Mucosa of stomach (tissue), 1 donor: ENCODE results near the gene ZCCHC8.
"Not testable (repeated sequence)": the region's sequence is repeated elsewhere in the genome, so short reads cannot be mapped to it uniquely, and the experiment has no call there.

Source experiments
- H3K27me3 ChIP-seq: one replicate; pipeline ENCODE4 v1.7.0; 2013; ENCODE audit warnings: mild to moderate bottlenecking, low read length; ENCODE audit not compliant: control insufficient read depth, insufficient read depth
- H3K36me3 ChIP-seq: one replicate; pipeline ENCODE4 v1.7.0; 2013; ENCODE audit warnings: low read length; ENCODE audit not compliant: control insufficient read depth, insufficient read depth
- H3K4me1 ChIP-seq: one replicate; pipeline ENCODE4 v1.7.0; 2013; ENCODE audit warnings: mild to moderate bottlenecking, low read length; ENCODE audit not compliant: control insufficient read depth, insufficient read depth
- H3K4me3 ChIP-seq: one replicate; pipeline ENCODE4 v1.7.0; 2013; ENCODE audit warnings: low read length
- H3K9ac ChIP-seq: one replicate; pipeline ENCODE4 v1.7.0; 2013; ENCODE audit warnings: mild to moderate bottlenecking, low read length, moderate library complexity
- H3K9me3 ChIP-seq: one replicate; pipeline ENCODE4 v1.7.0; 2013; ENCODE audit warnings: mild to moderate bottlenecking, low read length, moderate library complexity; ENCODE audit not compliant: control insufficient read depth
- donor health status: Pancreatic carcinoma.

ZCCHC8 gene

DNA sequence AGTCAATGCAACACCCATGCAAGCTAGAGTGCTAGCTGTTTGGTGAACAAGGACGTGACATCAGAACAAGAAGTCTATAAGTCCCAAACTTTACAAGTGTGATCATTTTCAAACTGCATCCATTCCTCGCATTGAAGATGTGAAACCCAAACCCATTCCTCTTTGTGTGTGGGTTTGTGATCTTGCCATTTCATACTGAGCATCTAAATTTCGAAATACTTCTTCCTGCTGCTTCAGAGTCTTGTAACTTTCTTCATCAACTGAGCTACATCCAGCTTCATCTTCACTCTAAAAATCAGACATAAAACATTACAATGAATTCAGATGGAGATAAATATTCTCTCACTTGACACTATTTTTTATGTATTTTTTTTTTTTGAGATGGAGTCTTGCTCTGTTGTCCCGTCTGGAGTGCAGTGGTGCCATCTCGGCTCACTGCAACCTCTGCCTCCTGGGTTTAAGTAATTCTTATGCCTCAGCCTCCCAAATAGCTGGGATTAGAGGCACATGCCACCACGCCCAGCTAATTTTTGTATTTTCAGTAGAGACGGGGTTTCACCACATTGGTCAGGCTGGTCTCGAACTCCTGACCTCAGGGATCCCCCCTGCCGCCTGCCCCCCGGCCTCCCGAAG, 4.8 kb upstream of the ZCCHC8 start:
- H3K4me1 ChIP-seq, result peaks cover 5% of the 10 kb centered on the region
- H3K27me3 ChIP-seq, result no peaks in the 10 kb centered on the region
- H3K9ac ChIP-seq, result no peak overlapping the region
- H3K36me3 ChIP-seq, result peaks cover 16% of the 10 kb centered on the region
- H3K9me3 ChIP-seq, result no peaks in the 10 kb centered on the region
- H3K4me3 ChIP-seq, result no peak overlapping the region

DNA sequence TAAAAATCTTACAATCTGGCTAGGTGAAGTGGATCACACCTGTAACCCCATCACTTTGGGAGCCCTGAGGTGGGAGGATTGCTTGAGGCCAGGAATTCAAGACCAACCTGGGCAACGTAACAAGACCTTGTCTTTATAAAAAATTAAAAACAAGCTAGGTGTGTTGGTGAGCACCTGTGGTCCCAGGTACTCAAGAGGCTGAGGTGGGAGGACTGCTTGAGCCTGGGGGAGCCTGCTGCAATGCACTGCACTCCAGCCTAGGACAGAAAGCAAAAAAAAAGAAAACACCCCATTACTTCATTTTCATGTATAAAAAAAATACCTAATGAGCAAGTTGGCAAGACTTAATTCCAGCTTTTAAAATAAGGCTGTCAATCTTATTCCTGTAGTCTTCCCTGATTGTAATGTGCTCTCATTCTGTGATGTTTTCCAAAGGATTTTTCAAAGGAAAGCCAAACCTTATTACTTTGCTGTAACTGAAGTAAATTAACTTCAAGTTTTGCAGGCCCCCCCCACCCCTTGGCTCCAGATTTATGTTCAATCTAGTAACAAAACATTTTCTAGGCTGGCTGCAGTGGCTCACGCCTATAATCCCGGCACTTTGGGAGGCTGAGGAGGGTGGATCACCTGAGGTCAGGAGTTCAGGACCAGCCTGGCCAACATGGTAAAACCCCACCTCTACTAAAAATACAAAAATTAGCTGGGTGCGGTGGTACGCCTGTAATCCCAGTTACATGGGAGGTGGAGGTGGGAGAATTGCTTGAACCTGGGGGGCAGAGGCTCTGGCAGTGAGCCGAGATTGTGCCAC, 3.3 kb upstream of the ZCCHC8 start:
- Histone ChIP-seq H3K27me3 (no peaks in the 10 kb centered on the region), H3K36me3 (peaks cover 12% of the 10 kb centered on the region), H3K9ac (no peak overlapping the region), H3K9me3 (no peaks in the 10 kb centered on the region), H3K4me3 (no peak overlapping the region), H3K4me1 (peaks cover 5% of the 10 kb centered on the region)

DNA sequence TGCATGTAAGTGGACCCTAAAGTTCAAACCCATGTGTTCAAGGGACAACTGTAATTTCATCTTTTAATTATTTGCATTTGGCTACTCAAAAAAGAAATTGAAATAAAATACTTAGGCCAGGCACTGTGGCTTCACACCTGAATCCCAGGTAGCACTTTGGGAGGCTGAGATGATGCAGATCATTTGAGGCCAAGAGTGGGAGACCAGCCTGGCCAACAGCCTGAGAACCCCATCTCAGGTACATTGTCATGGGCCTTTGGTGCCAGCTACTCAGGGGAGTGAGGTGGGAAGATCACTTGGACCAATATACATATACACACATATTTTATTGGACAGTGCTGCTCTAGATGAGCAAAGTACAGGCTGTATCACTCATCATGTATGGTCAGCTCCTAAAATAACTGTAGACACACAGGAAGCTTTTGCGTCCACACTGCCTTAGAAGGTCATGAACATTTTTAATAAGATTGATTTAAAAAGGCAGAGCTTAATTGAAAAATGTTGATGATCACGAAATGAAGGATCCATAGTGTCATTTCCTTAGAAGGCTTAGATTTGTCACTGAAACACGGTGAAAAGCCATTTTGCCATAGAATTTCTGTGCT, 2.5 kb upstream of the ZCCHC8 start:
- Histone ChIP-seq H3K4me1 (peaks cover 5% of the 10 kb centered on the region), H3K27me3 (no peaks in the 10 kb centered on the region), H3K9ac (no peak overlapping the region), H3K9me3 (no peaks in the 10 kb centered on the region), H3K4me3 (no peak overlapping the region), H3K36me3 (peaks cover 11% of the 10 kb centered on the region)

DNA sequence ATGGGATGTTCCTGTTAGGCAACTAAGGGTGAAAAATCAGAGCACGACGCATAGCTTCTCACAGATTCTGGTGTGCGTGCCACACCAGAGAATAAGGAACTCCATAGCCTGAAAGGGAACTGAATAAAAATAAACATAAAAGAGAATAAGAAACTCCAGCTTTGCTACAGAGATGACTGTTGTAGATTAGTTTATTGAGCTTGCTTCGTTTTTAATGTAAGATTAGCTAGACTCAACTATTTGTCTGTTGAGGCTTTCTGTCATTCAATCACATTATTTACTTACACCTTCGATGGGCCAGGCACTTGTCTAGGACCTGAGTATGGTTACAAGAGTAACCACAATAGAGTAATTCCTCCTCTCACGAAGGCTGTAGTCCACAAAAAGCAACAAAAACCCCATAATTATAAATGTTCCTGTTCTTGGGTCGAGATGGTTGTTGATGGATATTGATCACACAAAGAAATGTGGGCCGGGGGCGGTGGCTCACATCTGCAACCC, 807 bp upstream of the ZCCHC8 start:
- Histone ChIP-seq H3K27me3 (no peaks in the 10 kb centered on the region), H3K4me1 (peaks cover 5% of the 10 kb centered on the region), H3K4me3 (no peak overlapping the region), H3K9me3 (no peaks in the 10 kb centered on the region), H3K36me3 (peaks cover 8% of the 10 kb centered on the region), H3K9ac (peak overlapping the region; percentile 99)

DNA sequence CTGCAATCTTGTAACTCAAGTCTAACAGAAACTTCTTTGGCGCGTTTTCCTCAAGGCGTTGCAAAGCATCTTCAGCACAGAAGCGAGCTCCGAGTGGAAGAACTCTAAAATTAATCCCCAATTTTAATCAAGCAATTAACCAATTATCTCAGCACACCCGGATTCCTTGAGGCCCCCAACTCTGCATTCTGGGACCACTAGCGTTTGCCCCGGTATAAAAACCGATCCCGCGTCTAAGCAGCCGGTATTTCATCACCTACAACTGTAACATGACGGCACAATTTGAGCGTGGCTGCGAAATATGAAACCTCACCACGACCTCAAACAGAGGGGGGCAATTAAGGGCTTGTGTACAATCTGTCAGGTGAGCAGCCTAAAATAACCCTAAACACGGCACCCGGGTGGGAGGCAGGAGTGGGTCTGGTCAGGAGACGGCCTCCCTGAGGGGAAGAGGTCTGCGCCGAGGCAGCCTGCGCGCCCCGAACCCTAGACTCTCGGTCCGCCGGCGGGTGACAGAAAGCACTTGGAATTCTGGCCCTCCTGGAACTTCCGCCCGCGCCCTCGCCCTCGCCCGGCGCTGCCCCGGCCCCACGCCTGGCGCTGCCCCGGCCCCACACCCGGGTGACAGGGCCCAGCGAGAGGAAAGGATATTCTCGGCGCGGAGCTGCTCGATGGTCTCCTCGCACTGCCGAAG, 594 bp downstream of the ZCCHC8 start:
- no peaks in the 10 kb centered on the region for H3K9me3 ChIP-seq
- peak overlapping the region; percentile 99 for H3K9ac ChIP-seq
- peaks cover 5% of the 10 kb centered on the region for H3K4me1 ChIP-seq
- no peaks in the 10 kb centered on the region for H3K27me3 ChIP-seq
- H3K4me3 ChIP-seq, result peak overlapping the region; percentile 98
- no peaks in the 10 kb centered on the region for H3K36me3 ChIP-seq

DNA sequence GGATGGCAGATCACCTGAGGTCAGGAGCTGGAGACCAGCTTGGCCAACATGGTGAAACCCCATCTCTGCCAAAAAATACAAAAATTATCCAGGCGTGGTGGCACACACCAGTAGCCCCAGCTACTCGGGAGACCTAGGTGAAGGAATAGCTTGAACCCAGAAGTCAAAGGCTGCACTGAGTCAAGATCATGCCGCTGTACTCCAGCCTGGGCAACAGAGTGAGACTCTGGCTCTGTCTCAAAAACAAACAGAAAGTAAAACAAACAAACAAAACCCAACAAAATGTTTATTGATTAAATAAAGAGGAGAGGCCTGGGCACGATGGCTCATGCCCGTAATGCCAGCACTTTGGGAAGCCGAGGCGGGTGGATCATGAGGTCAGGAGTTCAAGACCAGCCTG, 5.5 kb downstream of the ZCCHC8 start:
- no peaks in the 10 kb centered on the region for H3K36me3 ChIP-seq
- H3K4me3 ChIP-seq, result no peak overlapping the region
- no peaks in the 10 kb centered on the region for H3K9me3 ChIP-seq
- no peak overlapping the region for H3K9ac ChIP-seq
- H3K4me1 ChIP-seq, result no peaks in the 10 kb centered on the region
- no peaks in the 10 kb centered on the region for H3K27me3 ChIP-seq

DNA sequence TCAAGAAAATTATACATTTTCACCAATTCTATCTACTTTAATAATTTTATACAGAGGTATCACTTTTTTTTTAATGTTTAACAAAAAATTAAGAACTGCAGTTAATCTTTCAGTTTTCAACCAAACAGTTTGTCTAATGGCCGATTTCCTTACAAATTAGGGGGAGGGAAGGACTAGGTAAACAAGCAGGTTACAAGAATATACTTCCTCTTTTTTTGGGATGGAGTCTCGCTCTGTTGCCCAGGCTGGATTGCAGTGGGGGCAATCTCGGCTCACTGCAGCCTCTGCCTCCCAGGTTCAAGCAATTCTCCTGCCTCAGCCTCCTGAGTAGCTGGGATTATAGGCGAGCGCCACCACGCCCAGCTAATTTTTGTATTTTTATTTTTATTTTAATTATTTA, 7.5 kb downstream of the ZCCHC8 start:
- not testable (repeated sequence) for H3K9ac ChIP-seq, H3K36me3 ChIP-seq

DNA sequence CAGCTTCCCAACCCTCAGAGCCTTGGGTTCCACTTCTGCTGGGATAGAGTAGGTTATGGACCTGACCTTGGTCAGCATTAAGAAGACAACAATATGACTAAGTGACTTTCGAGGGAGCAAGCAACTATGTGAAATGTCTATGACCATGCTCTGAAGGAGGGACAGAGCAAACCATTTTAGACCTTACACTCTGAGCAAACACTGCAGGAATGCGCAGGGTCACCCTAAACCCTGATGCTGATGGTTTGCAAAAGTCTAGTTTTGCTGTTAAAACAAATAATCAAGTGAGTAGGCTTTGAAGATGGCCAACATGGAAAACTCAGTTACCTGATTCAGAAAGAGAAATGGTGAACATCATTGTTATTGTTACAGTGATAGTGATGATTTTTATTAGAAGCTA, 8.7 kb downstream of the ZCCHC8 start:
- H3K36me3 ChIP-seq, result peaks cover 6% of the 10 kb centered on the region
- no peaks in the 10 kb centered on the region for H3K9me3 ChIP-seq
- H3K4me1 ChIP-seq, result peaks cover 11% of the 10 kb centered on the region
- no peaks in the 10 kb centered on the region for H3K27me3 ChIP-seq
- no peak overlapping the region for H3K9ac ChIP-seq
- no peak overlapping the region for H3K4me3 ChIP-seq

More for the DNA sequence above, 7.5 kb downstream of the ZCCHC8 start:
- not testable (repeated sequence) for H3K4me3 ChIP-seq, H3K9me3 ChIP-seq, H3K27me3 ChIP-seq
- H3K4me1 ChIP-seq, result peaks cover 11% of the 10 kb centered on the region

DNA sequence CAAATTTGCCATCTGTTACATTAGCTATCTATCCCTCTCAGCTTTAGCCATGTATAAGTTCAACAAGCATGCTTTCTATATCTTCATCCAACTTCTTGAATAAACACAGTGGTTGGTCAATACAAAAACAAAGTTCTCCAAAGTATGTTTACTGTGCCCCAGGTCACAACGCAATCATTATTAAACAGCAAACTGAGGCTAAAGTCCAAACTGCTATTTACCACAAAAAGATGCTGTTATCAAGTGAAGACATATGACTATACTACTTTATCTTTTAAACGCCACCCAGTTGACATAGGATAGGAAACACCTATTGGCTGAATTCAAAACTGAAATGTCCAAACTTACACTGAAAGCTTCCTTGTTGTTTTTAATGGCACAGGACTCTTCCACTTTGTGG, 11.7 kb downstream of the ZCCHC8 start:
- no peak overlapping the region for H3K4me3 ChIP-seq
- no peaks in the 10 kb centered on the region for H3K27me3 ChIP-seq
- H3K36me3 ChIP-seq, result peaks cover 6% of the 10 kb centered on the region
- peaks cover 11% of the 10 kb centered on the region for H3K4me1 ChIP-seq
- H3K9me3 ChIP-seq, result no peaks in the 10 kb centered on the region
- no peak overlapping the region for H3K9ac ChIP-seq

DNA sequence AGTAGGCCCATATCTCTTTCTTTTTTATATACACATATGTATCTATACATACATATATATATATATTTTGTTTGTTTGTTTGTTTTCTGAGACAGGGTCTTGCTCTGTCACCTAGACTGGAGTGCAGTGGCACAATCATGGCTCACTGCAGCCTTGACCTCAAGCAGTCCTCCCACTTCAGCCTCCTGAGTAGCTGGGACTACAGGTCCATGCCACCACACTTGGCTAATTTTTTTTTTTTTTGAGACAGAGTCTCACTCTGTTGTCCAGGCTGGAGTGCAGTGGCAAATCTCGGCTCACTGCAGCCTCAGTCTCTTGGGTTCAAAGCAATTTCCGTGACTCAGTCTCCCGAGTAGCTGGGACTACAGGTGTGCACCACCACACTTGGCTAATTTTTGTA, 12.9 kb downstream of the ZCCHC8 start:
- not testable (repeated sequence) for H3K36me3 ChIP-seq, H3K27me3 ChIP-seq, H3K9me3 ChIP-seq, H3K4me3 ChIP-seq, H3K9ac ChIP-seq
- H3K4me1 ChIP-seq, result peaks cover 11% of the 10 kb centered on the region

DNA sequence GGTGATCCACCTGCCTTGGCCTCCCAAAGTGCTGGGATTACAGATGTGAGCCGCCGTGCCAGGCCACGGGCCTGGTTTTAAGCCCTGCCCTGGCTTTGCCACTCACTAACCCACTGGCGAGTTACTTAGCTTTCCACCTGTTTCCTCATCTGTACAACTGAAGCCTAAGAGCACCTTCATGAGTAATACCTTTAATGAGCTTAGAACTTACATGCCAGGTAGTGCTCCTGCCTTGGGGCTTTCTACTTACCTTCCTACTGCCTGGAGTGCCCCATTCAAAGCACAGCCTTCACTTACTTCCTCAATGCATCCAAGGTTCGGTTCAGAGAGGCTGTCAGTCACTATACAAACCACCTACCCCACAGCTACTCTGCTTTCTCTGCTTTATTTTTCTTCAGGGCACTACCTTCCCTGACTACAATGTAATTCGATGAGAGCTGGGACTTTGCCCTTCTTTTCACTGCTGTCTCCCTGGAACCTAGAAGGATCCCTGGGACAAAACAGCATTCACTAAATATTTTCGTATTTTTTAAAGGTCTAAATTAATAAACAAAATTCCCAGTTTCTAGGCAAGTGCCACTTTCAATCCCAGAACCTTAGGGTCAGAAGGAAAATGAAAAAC, 13.8 kb downstream of the ZCCHC8 start:
- peaks cover 11% of the 10 kb centered on the region for H3K4me1 ChIP-seq
- H3K27me3 ChIP-seq, result no peaks in the 10 kb centered on the region
- no peaks in the 10 kb centered on the region for H3K9me3 ChIP-seq
- no peak overlapping the region for H3K9ac ChIP-seq
- H3K36me3 ChIP-seq, result peaks cover 6% of the 10 kb centered on the region
- no peak overlapping the region for H3K4me3 ChIP-seq
